ENCODE data around the gene CASP10. TPM values are rescaled to one million over a fixed set of nuclear protein-coding genes. Genes with fewer than 3 reads are reported as not detected.
A peak's percentile ranks its signal among the peaks of the same experiment; 100 is the strongest.

Gene CASP10
- total and polyA plus RNA-seq, 2 donors (not counting 1 experiment from before 2014, with no cell fraction given), result 16.0 to 34.3 TPM

- H4K20me1 ChIP-seq (ENCODE audit: control insufficient read depth, insufficient read depth, low read length, poor library complexity, severe bottlenecking), result peaks cover 22% of the 10 kb centered on the region
- CTCF ChIA-PET, result interaction anchor here (0.9 to 2.6 kb wide), 3 partner anchors 37 to 43 kb away, joined by 3 to 7 read pairs (median 3); no protein-coding TSS in a partner anchor
- H3K4me1 ChIP-seq (ENCODE audit: control insufficient read depth in 2 of 2, insufficient read depth in 2 of 2, low read length in 2 of 2), result peaks cover 10 to 13% of the 10 kb centered on the region in 2 donors
- peak overlapping the region in 1 of 2 donors; percentile 54 for H3K27ac ChIP-seq (ENCODE audit: low read length in 2 of 2)
- TF ChIP-seq EZH2 (IDR thresholded peaks at IDR 0.05; ENCODE audit: borderline replicate concordance, insufficient read depth, low read depth, low read length, poor library complexity, severe bottlenecking) (no peak), CTCF (IDR thresholded peaks at IDR 0.05) (no peak)
- Mint-ChIP-seq H3K9me3 (ENCODE audit: insufficient read depth) (no peaks in the 10 kb centered on the region), H3K27me3 (no peaks in the 10 kb centered on the region), H3K27ac (no peak overlapping the region), H3K4me1 (peaks cover 27% of the 10 kb centered on the region), H3K4me3 (no peak overlapping the region)
- intact Hi-C loops (cut with micrococcal nuclease), result no loop called here
- no peak overlapping the region for H3K4me3 ChIP-seq (ENCODE audit: control extremely low read depth in 1 of 5, extremely low read depth in 1 of 5, insufficient read depth in 1 of 5, low read depth in 2 of 5, low read length in 4 of 5)
- no peaks in the 10 kb centered on the region for H3K27me3 ChIP-seq (replicated peaks in 1 of 4; ENCODE audit: control extremely low read depth in 1 of 4, control insufficient read depth in 3 of 4, insufficient read depth in 4 of 4, low read length in 3 of 4)
- H3K9me3 ChIP-seq (ENCODE audit: control extremely low read depth in 1 of 3, control insufficient read depth in 2 of 3, insufficient read depth in 1 of 3, low read length in 2 of 3), result no peaks in the 10 kb centered on the region
- H2AFZ ChIP-seq (ENCODE audit: insufficient read depth, low read depth, low read length, poor library complexity, severe bottlenecking), result no peak overlapping the region
- H3K4me2 ChIP-seq (replicated peaks; ENCODE audit: low read depth, low read length, poor library complexity, severe bottlenecking), result no peak overlapping the region
- H3K79me2 ChIP-seq (ENCODE audit: control insufficient read depth, insufficient read depth, low read length), result peaks cover 31% of the 10 kb centered on the region
- no peak for DNase-seq
- ATAC-seq (ENCODE audit: low read depth), result no peak
- WGBS (ENCODE audit: insufficient coverage), result no CpG with 5 or more reads among the region's 2 CpGs
- POLR2A ChIA-PET, result no interaction called here
- H3K9ac ChIP-seq (ENCODE audit: low read length), result no peak overlapping the region
- H3K36me3 ChIP-seq (replicated peaks in 1 of 2; ENCODE audit: control extremely low read depth in 1 of 2, control insufficient read depth in 1 of 2, extremely low read depth in 1 of 2, insufficient read depth in 2 of 2, low read length in 1 of 2), result peaks cover 20 to 93% of the 10 kb centered on the region in 2 experiments
Observed at GRCh38 chr2:201275069-201275468, 92.1 kb downstream of the CASP10 start.

GRCh38 chr2:201275990-201276389 lies 93.0 kb downstream of the CASP10 start:
- peaks cover 16 to 91% of the 10 kb centered on the region in 2 experiments for H3K36me3 ChIP-seq (replicated peaks in 1 of 2; ENCODE audit: control extremely low read depth in 1 of 2, control insufficient read depth in 1 of 2, extremely low read depth in 1 of 2, insufficient read depth in 2 of 2, low read length in 1 of 2)
- no peaks in the 10 kb centered on the region for H3K27me3 Mint-ChIP-seq
- no peak overlapping the region for H3K27ac ChIP-seq (ENCODE audit: low read length in 2 of 2)
- peaks cover 27% of the 10 kb centered on the region for H3K4me1 Mint-ChIP-seq
- H3K4me1 ChIP-seq (ENCODE audit: control insufficient read depth in 2 of 2, insufficient read depth in 2 of 2, low read length in 2 of 2), result peaks cover 10 to 18% of the 10 kb centered on the region in 2 donors
- no peak overlapping the region for H3K4me2 ChIP-seq (replicated peaks; ENCODE audit: low read depth, low read length, poor library complexity, severe bottlenecking)
- no peak overlapping the region for H3K9ac ChIP-seq (ENCODE audit: low read length)
- H3K27me3 ChIP-seq (replicated peaks in 1 of 4; ENCODE audit: control extremely low read depth in 1 of 4, control insufficient read depth in 3 of 4, insufficient read depth in 4 of 4, low read length in 3 of 4), result no peaks in the 10 kb centered on the region
- no peak overlapping the region for H3K4me3 ChIP-seq (ENCODE audit: control extremely low read depth in 1 of 5, extremely low read depth in 1 of 5, insufficient read depth in 1 of 5, low read depth in 2 of 5, low read length in 4 of 5)
- ATAC-seq (ENCODE audit: low read depth) (no peak), DNase-seq (no peak)
- intact Hi-C loops (cut with micrococcal nuclease), result loop anchor here (2.0 kb wide), 1 partner anchor 15 kb away; the partner anchor contains the start of gene CASP8
- H3K27ac Mint-ChIP-seq, result peak overlapping the region; percentile 53
- H3K9me3 Mint-ChIP-seq (ENCODE audit: insufficient read depth), result no peaks in the 10 kb centered on the region
- no peak for TF ChIP-seq EZH2 (IDR thresholded peaks at IDR 0.05; ENCODE audit: borderline replicate concordance, insufficient read depth, low read depth, low read length, poor library complexity, severe bottlenecking)
- no peak for TF ChIP-seq CTCF (IDR thresholded peaks at IDR 0.05)
- peaks cover 12% of the 10 kb centered on the region for H4K20me1 ChIP-seq (ENCODE audit: control insufficient read depth, insufficient read depth, low read length, poor library complexity, severe bottlenecking)
- H2AFZ ChIP-seq (ENCODE audit: insufficient read depth, low read depth, low read length, poor library complexity, severe bottlenecking), result no peak overlapping the region
- ChIA-PET POLR2A (interaction anchor here (2.0 kb wide), 1 partner anchor 39 kb away, joined by 5 read pairs; no protein-coding TSS in a partner anchor), CTCF (interaction anchor here (1.1 to 1.5 kb wide), 2 partner anchors 15 to 43 kb away, joined by 3 to 9 read pairs; partner anchors contain the start of gene CASP8)
- no peaks in the 10 kb centered on the region for H3K9me3 ChIP-seq (ENCODE audit: control extremely low read depth in 1 of 3, control insufficient read depth in 2 of 3, insufficient read depth in 1 of 3, low read length in 2 of 3)
- no peak overlapping the region for H3K4me3 Mint-ChIP-seq
- 100% methylated on average over 4 of the region's 5 CpGs for WGBS (ENCODE audit: insufficient coverage)
- H3K79me2 ChIP-seq (ENCODE audit: control insufficient read depth, insufficient read depth, low read length), result peaks cover 31% of the 10 kb centered on the region
